T-helper 17 cell (primary cell): ENCODE data around the gene PRDX5. TPM values are rescaled to one million over a fixed set of nuclear protein-coding genes. Genes with fewer than 3 reads are reported as not detected.
"Not testable (repeated sequence)": the region's sequence is repeated elsewhere in the genome, so short reads cannot be mapped to it uniquely, and the experiment has no call there.

ENCODE experiments used
- ATAC-seq: fragments of 150-1000 bp; cut with Tn5 transposase; 2 replicates; pipeline ENCODE4 v1.10.0; 2021; ENCODE audit warnings: mild to moderate bottlenecking, moderate library complexity
- DNase-seq, 3 donors: peaks; one replicate each; pipeline versions ENCODE4 v3.0.0 to v3.0.0-alpha.2; 2020 to 2021
- H3K9me3 ChIP-seq: one replicate; pipeline ENCODE4 v1.7.0; 2013; ENCODE audit warnings: low read length, mild to moderate bottlenecking; ENCODE audit not compliant: control insufficient read depth, poor library complexity, severe bottlenecking
- H3K27ac Mint-ChIP-seq: one replicate; pipeline ENCODE4 v1.8.0; 2022; ENCODE audit warnings: mild to moderate bottlenecking, moderate library complexity, mixed read lengths
- H3K27me3 Mint-ChIP-seq: one replicate; pipeline ENCODE4 v1.8.0; 2022; ENCODE audit warnings: mixed read lengths
- H3K36me3 Mint-ChIP-seq: one replicate; pipeline ENCODE4 v1.8.0; 2022; ENCODE audit warnings: low read depth, mixed read lengths
- H3K4me1 Mint-ChIP-seq: one replicate; pipeline ENCODE4 v1.8.0; 2022; ENCODE audit warnings: mild to moderate bottlenecking, mixed read lengths
- H3K4me3 Mint-ChIP-seq: one replicate; pipeline ENCODE4 v1.8.0; 2022; ENCODE audit warnings: mild to moderate bottlenecking, moderate library complexity, mixed read lengths
- total RNA-seq, 4 donors: library from RNA in 2 of 4; stranded (reverse) in 2 of 4; gene quantifications; one replicate each; pipeline ENCODE4 v1.2.3 and lab custom pipeline; 2022 to 2026

PRDX5 gene
- total RNA-seq, 2 donors from 2014 or later = 46.4 to 49.7 TPM

DNA sequence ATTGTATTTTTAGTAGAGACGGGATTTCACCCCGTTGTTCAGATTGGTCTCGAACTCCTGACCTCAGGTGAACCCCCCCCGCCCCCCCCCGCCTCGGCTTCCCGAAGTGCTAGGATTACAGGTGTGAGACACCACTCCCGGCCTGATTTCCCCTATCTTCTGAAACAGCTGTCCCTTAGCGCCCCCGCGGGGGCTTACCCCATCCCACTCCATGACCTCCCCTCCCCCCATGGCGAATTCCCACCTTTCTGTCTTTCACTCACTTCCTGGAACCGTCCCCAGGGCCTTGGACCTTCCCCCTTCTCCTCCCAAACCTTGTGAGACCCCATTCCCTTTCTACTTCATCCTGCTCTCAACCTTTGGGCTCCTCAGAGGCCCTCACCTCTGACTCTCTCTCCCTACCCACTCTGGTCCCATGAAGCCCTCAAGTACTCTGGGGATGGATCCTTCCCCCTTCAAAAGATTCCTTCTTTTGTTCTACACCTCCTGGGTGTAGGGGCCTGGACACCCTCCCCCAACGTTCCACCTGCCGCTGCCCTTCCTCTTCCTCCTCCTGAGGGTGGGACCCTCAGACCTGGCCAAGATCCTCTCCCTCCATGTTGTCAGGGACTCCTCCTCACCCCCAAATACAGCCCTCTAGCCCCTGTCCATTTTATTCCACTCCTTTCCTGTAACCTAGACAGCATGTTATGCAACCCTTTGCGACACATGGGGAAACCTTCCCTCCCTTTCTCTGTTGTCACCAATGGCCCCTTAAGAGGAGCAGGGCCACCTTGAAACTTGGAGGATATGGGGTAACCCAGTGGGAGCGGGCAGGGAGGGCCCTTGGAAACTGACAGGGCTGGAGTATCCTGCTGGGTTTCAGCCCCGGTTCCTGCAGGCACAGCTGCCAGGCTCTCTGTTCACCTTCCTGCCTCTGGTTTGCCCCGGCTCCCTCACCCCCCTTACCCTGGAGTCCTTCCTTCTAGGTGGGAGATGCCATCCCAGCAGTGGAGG is 1.1 kb downstream of the PRDX5 start:
- DNase-seq (no peak), ATAC-seq (no peak)
- no peaks in the 10 kb centered on the region for H3K9me3 ChIP-seq
- no peaks in the 10 kb centered on the region for H3K27me3 Mint-ChIP-seq
- H3K27ac Mint-ChIP-seq = peak overlapping the region; percentile 98
- H3K4me3 Mint-ChIP-seq = peak overlapping the region; percentile 96
- H3K4me1 Mint-ChIP-seq = peaks cover 29% of the 10 kb centered on the region
- peaks cover 6% of the 10 kb centered on the region for H3K36me3 Mint-ChIP-seq

DNA sequence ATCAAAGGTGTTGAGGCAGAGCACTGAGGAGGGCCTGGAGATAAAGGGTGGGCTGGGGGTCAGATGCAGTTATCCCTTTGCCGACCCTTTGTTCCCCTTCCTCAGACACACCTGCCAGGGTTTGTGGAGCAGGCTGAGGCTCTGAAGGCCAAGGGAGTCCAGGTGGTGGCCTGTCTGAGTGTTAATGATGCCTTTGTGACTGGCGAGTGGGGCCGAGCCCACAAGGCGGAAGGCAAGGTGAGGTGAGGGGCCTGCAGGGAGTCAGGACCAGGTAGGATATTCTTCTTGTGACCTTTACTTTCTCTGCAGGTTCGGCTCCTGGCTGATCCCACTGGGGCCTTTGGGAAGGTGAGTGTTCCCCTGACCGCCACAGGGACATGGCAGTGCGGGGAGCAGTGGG is 2.6 kb downstream of the PRDX5 start:
- DNase-seq (no peak), ATAC-seq (no peak)
- peaks cover 6% of the 10 kb centered on the region for H3K36me3 Mint-ChIP-seq
- H3K9me3 ChIP-seq = no peaks in the 10 kb centered on the region
- peaks cover 29% of the 10 kb centered on the region for H3K4me1 Mint-ChIP-seq
- H3K27me3 Mint-ChIP-seq = no peaks in the 10 kb centered on the region
- no peak overlapping the region for H3K27ac Mint-ChIP-seq
- H3K4me3 Mint-ChIP-seq = no peak overlapping the region

DNA sequence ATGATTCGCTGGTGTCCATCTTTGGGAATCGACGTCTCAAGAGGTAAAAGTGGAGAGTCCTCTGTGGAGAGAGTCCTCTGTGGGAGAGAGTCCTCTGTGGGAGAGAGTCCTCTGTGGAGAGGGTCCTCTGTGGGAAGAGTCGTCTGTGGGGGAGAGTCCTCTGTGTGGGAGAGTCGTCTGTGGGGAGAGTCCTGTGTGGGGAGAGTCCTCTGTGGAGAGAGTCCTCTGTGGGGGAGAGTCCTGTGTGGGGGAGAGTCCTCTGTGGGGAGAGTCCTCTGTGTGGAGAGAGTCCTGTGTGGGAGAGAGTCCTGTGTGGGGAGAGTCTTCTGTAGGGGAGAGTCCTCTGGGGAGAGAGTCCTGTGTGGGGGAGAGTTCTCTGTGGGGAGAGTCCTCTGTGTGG is 3.1 kb downstream of the PRDX5 start:
- ATAC-seq = no peak
- H3K4me3 Mint-ChIP-seq = peak overlapping the region; percentile 43
- peaks cover 6% of the 10 kb centered on the region for H3K36me3 Mint-ChIP-seq
- H3K4me1 Mint-ChIP-seq = peaks cover 29% of the 10 kb centered on the region
- no peak overlapping the region for H3K27ac Mint-ChIP-seq
- no peaks in the 10 kb centered on the region for H3K9me3 ChIP-seq
- DNase-seq = no peak
- no peaks in the 10 kb centered on the region for H3K27me3 Mint-ChIP-seq

DNA sequence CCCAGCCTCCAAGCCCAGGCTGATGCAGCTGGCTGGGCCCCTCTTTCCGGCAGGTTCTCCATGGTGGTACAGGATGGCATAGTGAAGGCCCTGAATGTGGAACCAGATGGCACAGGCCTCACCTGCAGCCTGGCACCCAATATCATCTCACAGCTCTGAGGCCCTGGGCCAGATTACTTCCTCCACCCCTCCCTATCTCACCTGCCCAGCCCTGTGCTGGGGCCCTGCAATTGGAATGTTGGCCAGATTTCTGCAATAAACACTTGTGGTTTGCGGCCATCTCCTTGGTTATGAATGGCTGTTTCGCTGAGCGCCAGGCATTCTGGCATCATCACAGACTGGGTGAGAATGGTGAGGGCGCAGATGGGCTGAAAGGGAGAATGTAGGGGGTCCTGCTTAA is 3.6 kb downstream of the PRDX5 start:
- H3K9me3 ChIP-seq = no peaks in the 10 kb centered on the region
- Mint-ChIP-seq H3K27me3 (no peaks in the 10 kb centered on the region), H3K4me1 (peaks cover 27% of the 10 kb centered on the region), H3K27ac (no peak overlapping the region), H3K36me3 (peaks cover 6% of the 10 kb centered on the region), H3K4me3 (no peak overlapping the region)
- ATAC-seq (no peak), DNase-seq (no peak)

DNA sequence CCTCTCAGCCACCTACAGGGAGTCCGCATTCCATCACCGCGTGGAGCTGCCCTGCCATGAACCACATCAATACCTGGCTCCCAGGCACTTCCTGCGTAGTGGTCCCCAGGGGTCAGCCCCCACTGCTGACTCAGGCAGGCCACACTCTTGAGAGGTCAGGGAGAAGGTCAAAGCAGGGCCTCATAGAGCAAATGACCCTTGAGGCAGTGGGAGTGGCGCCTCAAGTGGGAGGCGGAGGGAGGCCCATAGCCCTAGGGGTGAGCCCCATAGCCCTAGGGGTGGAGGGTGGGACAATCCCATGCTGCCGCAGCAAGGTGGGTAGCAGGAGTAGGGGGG is 5.0 kb downstream of the PRDX5 start:
- DNase-seq (no peak), ATAC-seq (no peak)
- peaks cover 6% of the 10 kb centered on the region for H3K36me3 Mint-ChIP-seq
- H3K27ac Mint-ChIP-seq = no peak overlapping the region
- H3K9me3 ChIP-seq = no peaks in the 10 kb centered on the region
- no peak overlapping the region for H3K4me3 Mint-ChIP-seq
- peaks cover 19% of the 10 kb centered on the region for H3K4me1 Mint-ChIP-seq
- H3K27me3 Mint-ChIP-seq = no peaks in the 10 kb centered on the region

DNA sequence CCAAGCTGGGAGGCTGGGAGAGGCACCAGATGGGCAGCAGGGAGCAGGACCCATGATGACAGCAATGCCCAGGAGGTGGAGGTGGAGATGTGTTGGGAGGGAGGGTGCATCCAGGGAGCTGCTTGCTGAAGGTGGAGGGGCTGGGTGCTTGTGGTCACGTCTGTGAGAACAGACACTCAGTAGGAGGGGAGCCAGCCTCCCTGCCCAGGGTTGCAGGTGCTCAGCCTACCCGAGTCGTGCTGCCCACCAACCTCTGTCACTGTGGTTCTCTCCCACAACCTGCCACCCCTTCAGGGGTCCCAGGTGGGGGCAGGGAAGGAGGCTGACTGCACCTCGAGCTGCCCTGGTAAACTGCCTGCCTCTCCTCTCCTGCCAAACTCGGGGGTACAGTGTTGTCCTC is 5.5 kb downstream of the PRDX5 start:
- H3K4me1 Mint-ChIP-seq = peaks cover 16% of the 10 kb centered on the region
- DNase-seq = no peak
- no peaks in the 10 kb centered on the region for H3K9me3 ChIP-seq
- H3K36me3 Mint-ChIP-seq = peaks cover 6% of the 10 kb centered on the region
- H3K4me3 Mint-ChIP-seq = no peak overlapping the region
- no peaks in the 10 kb centered on the region for H3K27me3 Mint-ChIP-seq
- no peak for ATAC-seq
- H3K27ac Mint-ChIP-seq = no peak overlapping the region

DNA sequence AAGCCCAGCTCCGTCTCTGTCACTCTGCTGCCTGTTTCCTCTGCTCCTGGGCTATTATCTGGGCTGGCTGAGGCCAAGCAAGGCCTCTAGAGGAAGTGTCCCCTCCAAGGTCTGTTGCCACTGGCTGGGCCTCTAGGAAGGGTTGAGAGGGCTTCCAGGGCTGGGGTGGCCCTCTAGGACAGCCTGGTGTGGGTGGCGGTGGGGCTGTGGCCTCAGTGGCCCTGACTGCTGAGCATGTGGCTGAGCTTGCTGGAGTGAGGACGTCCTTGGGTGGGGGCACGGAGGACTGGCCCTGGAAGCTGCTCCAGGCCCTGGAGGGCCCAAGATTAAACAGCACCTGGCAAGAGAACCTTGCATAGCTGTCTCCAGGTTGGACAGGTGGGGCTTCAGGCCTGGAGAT is 6.1 kb downstream of the PRDX5 start:
- not testable (repeated sequence) for ATAC-seq, H3K4me3 Mint-ChIP-seq

DNA sequence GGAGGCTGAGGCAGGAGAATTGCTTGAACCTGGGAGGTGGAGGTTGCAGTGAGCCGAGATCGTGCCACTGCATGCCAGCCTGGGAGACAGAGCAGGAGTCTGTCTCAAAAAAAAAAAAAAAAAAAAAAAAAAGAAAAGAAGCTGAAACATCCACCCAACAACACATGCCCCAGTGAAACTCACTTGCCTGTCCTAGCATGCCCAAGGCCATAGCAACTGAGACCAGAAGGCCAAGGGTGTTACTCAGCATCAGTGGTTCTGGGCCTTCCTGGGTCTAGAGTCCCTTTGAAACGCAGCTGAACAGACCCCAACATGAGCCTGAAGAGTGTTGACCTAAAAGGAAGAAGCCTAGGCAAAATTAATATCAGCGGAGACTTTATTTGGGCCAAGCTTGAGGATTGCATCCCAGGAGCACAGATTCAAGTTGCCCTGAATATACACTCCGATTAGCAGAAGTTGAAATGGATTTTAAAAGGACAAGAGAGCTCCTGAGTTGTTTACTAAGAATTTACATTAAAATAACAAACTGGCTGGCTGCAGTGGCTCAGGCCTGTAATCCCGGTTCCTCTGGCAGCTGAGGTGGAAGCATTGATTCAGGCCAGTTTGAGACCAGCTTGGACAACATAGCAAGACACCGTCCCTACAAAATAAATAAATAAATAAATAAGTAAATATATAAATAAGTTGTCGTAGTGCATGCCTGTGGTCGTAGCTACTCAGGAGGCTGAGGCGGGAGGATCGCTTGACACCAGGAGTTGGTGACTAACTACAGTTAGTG is 7.0 kb downstream of the PRDX5 start:
- no peak overlapping the region for H3K4me3 Mint-ChIP-seq

More for the DNA sequence above, 6.1 kb downstream of the PRDX5 start:
- not testable (repeated sequence) for DNase-seq, H3K9me3 ChIP-seq, H3K27me3 Mint-ChIP-seq, H3K36me3 Mint-ChIP-seq
- Mint-ChIP-seq H3K27ac (peak overlapping the region; percentile 62), H3K4me1 (peaks cover 13% of the 10 kb centered on the region)

DNA sequence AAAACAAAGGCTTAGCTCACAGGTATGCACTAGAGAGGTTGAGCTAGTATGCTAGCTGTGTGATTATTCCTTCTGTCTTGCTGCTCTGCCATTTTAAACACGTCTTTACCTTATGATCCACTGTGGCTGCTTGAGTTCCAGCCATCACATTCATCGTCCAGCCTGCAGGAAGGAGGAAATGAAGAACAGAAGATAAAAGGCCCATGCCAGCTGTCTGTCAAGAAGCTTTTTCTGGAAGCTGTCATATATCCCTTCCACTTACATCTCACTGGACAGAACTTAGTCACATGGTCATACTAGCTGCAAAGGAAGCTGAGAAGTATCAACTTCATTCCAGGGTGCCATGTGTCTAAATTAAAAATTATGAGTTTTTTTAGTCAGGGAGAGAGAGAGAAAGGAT is 9.5 kb downstream of the PRDX5 start:
- Mint-ChIP-seq H3K27ac (no peak overlapping the region), H3K36me3 (no peaks in the 10 kb centered on the region), H3K4me1 (peaks cover 9% of the 10 kb centered on the region), H3K4me3 (no peak overlapping the region), H3K27me3 (no peaks in the 10 kb centered on the region)
- ATAC-seq (no peak), DNase-seq (no peak)
- H3K9me3 ChIP-seq = no peaks in the 10 kb centered on the region

More for the DNA sequence above, 7.0 kb downstream of the PRDX5 start:
- Mint-ChIP-seq H3K36me3 (peaks cover 6% of the 10 kb centered on the region), H3K27ac (peak overlapping the region; percentile 62), H3K27me3 (no peaks in the 10 kb centered on the region), H3K4me1 (peaks cover 6% of the 10 kb centered on the region)
- H3K9me3 ChIP-seq = no peaks in the 10 kb centered on the region
- DNase-seq (no peak), ATAC-seq (no peak)

DNA sequence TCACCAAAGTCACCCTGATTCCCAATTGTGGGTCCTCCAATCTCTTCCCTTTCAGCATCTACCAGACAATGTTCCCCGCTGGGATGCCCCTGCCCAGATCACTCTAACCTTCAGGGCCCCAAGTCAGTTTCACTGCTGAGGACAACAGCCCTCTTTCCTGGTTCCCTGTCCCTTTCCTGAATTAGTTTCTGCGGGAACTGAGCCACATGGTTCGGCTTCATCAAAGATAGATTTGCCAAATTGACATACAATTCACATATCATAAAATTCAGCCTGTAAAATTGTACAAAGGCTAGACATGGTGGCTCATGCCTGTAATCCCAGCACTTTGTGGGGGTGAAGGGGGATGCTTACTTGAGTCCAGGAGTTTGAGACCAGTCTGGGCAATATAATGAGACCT is 10.1 kb downstream of the PRDX5 start:
- peaks cover 9% of the 10 kb centered on the region for H3K4me1 Mint-ChIP-seq

DNA sequence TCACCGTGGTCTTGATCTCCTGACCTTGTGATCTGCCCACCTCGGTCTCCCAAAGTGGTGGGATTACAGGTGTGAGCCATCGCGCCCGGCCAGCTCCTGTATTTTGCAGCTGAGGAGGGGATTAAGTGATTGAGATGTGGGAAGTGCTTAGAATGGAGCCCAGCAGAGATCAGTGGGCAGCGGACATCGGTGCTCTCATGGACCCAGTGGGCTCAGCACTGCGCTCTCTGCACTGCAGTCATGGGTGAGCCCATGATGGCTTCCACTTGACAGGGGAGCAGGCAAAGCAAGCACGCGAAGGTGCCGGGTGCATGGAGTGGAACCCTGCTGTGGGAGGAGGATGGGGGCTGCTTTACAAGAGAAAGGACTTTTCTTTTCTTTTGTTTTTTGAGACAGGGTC is 13.0 kb downstream of the PRDX5 start:
- Mint-ChIP-seq H3K36me3 (no peaks in the 10 kb centered on the region), H3K27me3 (no peaks in the 10 kb centered on the region), H3K27ac (no peak overlapping the region), H3K4me1 (peaks cover 12% of the 10 kb centered on the region), H3K4me3 (no peak overlapping the region)
- DNase-seq (no peak), ATAC-seq (no peak)
- H3K9me3 ChIP-seq = no peaks in the 10 kb centered on the region

More for the DNA sequence above, 10.1 kb downstream of the PRDX5 start:
- DNase-seq (no peak), ATAC-seq (no peak)
- H3K4me3 Mint-ChIP-seq = no peak overlapping the region
- H3K9me3 ChIP-seq = no peaks in the 10 kb centered on the region
- no peaks in the 10 kb centered on the region for H3K36me3 Mint-ChIP-seq
- H3K27me3 Mint-ChIP-seq = no peaks in the 10 kb centered on the region
- H3K27ac Mint-ChIP-seq = no peak overlapping the region

DNA sequence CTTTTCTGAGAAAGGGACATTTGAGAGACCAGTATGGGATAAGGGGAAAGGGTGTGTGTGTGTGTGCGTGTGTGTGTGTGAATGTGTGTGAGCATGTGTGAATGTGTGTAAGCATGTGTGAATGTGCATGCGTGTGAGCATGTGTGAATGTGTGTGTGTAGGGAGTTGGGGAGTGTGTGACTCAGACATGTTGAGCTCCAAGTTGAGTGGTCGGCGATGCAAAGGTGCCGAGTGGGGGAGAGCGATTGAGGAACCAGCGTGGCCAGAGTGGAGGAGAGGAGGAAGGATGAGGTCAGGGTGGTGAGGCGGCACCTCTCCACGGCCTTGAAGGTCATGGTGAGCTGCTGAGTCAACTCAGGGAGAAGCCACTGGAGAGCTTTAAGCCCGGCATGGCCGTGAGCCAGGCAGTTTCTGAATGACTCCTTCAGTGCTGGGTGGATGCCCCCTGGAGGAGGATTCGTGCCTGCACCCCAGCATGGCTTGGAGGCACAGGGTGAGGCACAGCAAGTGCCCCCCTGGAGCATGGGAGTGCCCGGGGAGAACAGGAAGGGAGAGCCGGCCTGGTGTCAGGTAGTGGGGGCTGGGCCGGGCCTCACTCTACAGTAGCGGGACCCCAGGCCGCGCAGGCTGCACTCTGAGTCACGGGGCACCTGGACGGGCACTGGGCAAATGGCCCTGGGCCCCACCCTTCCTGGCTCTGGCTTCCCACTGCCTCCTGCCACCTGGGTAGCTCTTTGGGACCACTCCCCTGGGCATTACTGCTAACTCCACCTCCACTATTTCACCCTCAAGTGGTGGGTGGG is 13.8 kb downstream of the PRDX5 start:
- DNase-seq (peak; percentile 34 to 53 (median 43)), ATAC-seq (peak; percentile 91)
- no peaks in the 10 kb centered on the region for H3K9me3 ChIP-seq
- Mint-ChIP-seq H3K4me3 (peak overlapping the region; percentile 83), H3K27me3 (no peaks in the 10 kb centered on the region), H3K27ac (peak overlapping the region; percentile 83), H3K36me3 (no peaks in the 10 kb centered on the region), H3K4me1 (peaks cover 12% of the 10 kb centered on the region)

DNA sequence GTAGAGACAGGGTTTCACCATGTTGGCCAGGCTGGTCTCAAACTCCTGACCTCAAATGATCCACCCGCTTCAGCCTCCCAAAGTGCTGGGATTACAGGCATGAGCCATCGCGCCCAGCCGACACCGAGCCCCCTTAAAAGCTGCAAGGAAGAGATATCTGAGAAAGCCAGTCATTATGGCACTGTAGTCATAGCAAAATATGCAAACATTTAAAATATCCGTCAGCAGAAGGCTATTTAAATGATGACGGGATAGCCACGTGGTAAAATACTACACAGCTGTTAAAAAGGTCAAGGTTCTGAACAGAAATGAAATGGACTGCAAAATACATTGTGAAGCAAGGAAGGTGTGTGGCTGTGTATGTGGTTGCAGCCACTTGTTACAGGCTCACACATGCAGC is 15.6 kb downstream of the PRDX5 start:
- ATAC-seq (no peak), DNase-seq (no peak)
- Mint-ChIP-seq H3K4me3 (no peak overlapping the region), H3K27me3 (no peaks in the 10 kb centered on the region), H3K27ac (no peak overlapping the region), H3K4me1 (peaks cover 12% of the 10 kb centered on the region), H3K36me3 (no peaks in the 10 kb centered on the region)
- no peaks in the 10 kb centered on the region for H3K9me3 ChIP-seq
